HCT116 (cell line): ENCODE measurements around the gene SLC12A3. TPM values are rescaled to one million over a fixed set of nuclear protein-coding genes. Genes with fewer than 3 reads are reported as not detected.
"Not testable (repeated sequence)": the region's sequence is repeated elsewhere in the genome, so short reads cannot be mapped to it uniquely, and the experiment has no call there.

ENCODE experiments used
- ATAC-seq: fragments of 200-7000 bp; cut with Tn5 transposase; 2 replicates; pipeline ENCODE4 v1.9.1; 2020; ENCODE audit warnings: mild to moderate bottlenecking, moderate library complexity
- BruUV-seq: library from RNA; stranded (reverse); fragments of 400-500 nt; replicated peaks from 2 replicates; lab custom pipeline; 2021; lab: Mats Ljungman, UMichigan
- CTCF ChIA-PET: fragments of 300-600 bp; sonication (Branson Sonifier 250); formaldehyde crosslinking; loops from one replicate; lab custom pipeline; 2021; ENCODE audit warnings: antibody characterized with exemption; lab: Charles Lee
- POLR2A ChIA-PET: fragments of 300-600, 350-600 bp; sonication (Branson Sonifier 250); formaldehyde crosslinking; loops from one replicate; lab custom pipeline; 2021; ENCODE audit warnings: antibody characterized with exemption; lab: Charles Lee
- RAD21 ChIA-PET, 2 experiments: fragments of 300-600 bp; sonication (Branson Sonifier 250); formaldehyde crosslinking; loops; one replicate each; lab custom pipeline; 2023; ENCODE audit warnings: low total read pairs in 2 of 2; ENCODE audit not compliant: uncharacterized antibody in 2 of 2, unreplicated experiment in 2 of 2, low non-redundant PET in 1 of 2; lab: Charles Lee
- DNase-seq: peaks from one replicate; pipeline ENCODE4 v3.0.0-alpha.2; 2010; ENCODE audit warnings: low read depth, low spot score
- H2AFZ ChIP-seq: fragments of 200-600 bp; shearing (Covaris generic), sonication (generic); 2 replicates; pipeline ENCODE4 v1.6.1; 2017; ENCODE audit warnings: low read depth, mixed run types, mixed read lengths, antibody characterized with exemption, low read length; ENCODE audit not compliant: poor library complexity, severe bottlenecking
- H3K27ac ChIP-seq: 2 replicates; pipeline ENCODE4 v1.5.1; 2012; ENCODE audit warnings: low read depth, low read length
- H3K27me3 ChIP-seq: fragments of 200-600 bp; sonication (generic); 2 replicates; pipeline ENCODE4 v1.6.1; 2016; ENCODE audit warnings: mixed run types, low read length, mixed read lengths; ENCODE audit not compliant: insufficient read depth
- H3K36me3 ChIP-seq, 2 experiments: fragments of 200-500 bp in 1 of 2; fragments of 200-600 bp in 1 of 2; sonication (Bioruptor generic) in 1 of 2; sonication (generic) in 1 of 2; 2 replicates each; pipeline versions ENCODE4 v1.5.1 to v1.6.1; 2014 to 2016; ENCODE audit warnings: low read length in 2 of 2, inconsistent platforms in 1 of 2, mixed read lengths in 1 of 2, mixed run types in 1 of 2; ENCODE audit not compliant: insufficient read depth in 2 of 2, control insufficient read depth in 1 of 2
- H3K4me1 ChIP-seq, 2 experiments: fragments of 200-600 bp in 1 of 2; sonication (generic) in 1 of 2; 2 replicates each; pipeline versions ENCODE4 v1.5.1 to v1.6.1; 2012 to 2017; ENCODE audit warnings: low read length in 2 of 2, inconsistent platforms in 1 of 2, mild to moderate bottlenecking in 1 of 2, mixed read lengths in 1 of 2, mixed run types in 1 of 2, moderate library complexity in 1 of 2; ENCODE audit not compliant: insufficient read depth in 2 of 2, control insufficient read depth in 1 of 2
- H3K4me2 ChIP-seq: fragments of 200-600 bp; sonication (generic); 2 replicates; pipeline ENCODE4 v1.6.1; 2017; ENCODE audit warnings: mixed run types, low read length, mixed read lengths
- H3K4me3 ChIP-seq, 2 experiments: fragments of 200-600 bp in 1 of 2; sonication (generic) in 1 of 2; replicated peaks in 1 of 2; 2 replicates each; pipeline ENCODE4 v1.5.1; 2011 to 2016; ENCODE audit warnings: low read length in 2 of 2, control low read depth in 1 of 2, low read depth in 1 of 2, mild to moderate bottlenecking in 1 of 2, mixed read lengths in 1 of 2, mixed run types in 1 of 2
- H3K79me2 ChIP-seq: fragments of 200-600 bp; sonication (generic); 2 replicates; pipeline ENCODE4 v1.6.1; 2017; ENCODE audit warnings: mild to moderate bottlenecking, mixed run types, low read length, moderate library complexity, mixed read lengths; ENCODE audit not compliant: insufficient read depth
- H3K9ac ChIP-seq: fragments of 200-600 bp; sonication (generic); 2 replicates; pipeline ENCODE4 v1.6.1; 2016; ENCODE audit warnings: low read length, mixed read lengths
- H3K9me2 ChIP-seq: fragments of 200-600 bp; sonication (generic), shearing (Covaris generic); 2 replicates; pipeline ENCODE4 v1.6.1; 2017; ENCODE audit warnings: mixed run types, mild to moderate bottlenecking, moderate library complexity; ENCODE audit not compliant: insufficient read depth
- H3K9me3 ChIP-seq, 2 experiments: fragments of 200-500 bp in 1 of 2; fragments of 200-600 bp in 1 of 2; sonication (Bioruptor generic) in 1 of 2; sonication (generic) in 1 of 2; 2 replicates each; pipeline ENCODE4 v1.6.1; 2014 to 2017; ENCODE audit warnings: low read length in 2 of 2, mixed read lengths in 2 of 2, inconsistent platforms in 1 of 2, low read depth in 1 of 2, mild to moderate bottlenecking in 1 of 2, mixed run types in 1 of 2, moderate library complexity in 1 of 2; ENCODE audit not compliant: control insufficient read depth in 1 of 2, insufficient read depth in 1 of 2
- H4K20me1 ChIP-seq: fragments of 200-600 bp; sonication (generic), shearing (Covaris generic); 2 replicates; pipeline ENCODE4 v1.6.1; 2017; ENCODE audit warnings: mixed run types, mild to moderate bottlenecking, moderate library complexity; ENCODE audit not compliant: insufficient read depth
- JUND ChIP-seq: IDR thresholded peaks from 2 replicates; pipeline ENCODE4 v1.6.1; 2012
- POLR2AphosphoS5 ChIP-seq: IDR thresholded peaks from 2 replicates; pipeline ENCODE4 v1.6.1; 2011; ENCODE audit warnings: mild to moderate bottlenecking, low read depth, low read length, moderate library complexity
- YY1 ChIP-seq: IDR thresholded peaks from 2 replicates; pipeline ENCODE4 v1.6.1; 2011; ENCODE audit warnings: low read length, low read depth, moderate library complexity, mild to moderate bottlenecking; ENCODE audit not compliant: insufficient replicate concordance; ENCODE audit errors: extremely low read depth
- intact Hi-C: fragments of 100-400 bp; cut with micrococcal nuclease; formaldehyde crosslinking; loops from 2 replicates; pipeline ENCODE4 v1.10.0; 2022
- total RNA-seq: library from RNA; stranded (reverse); gene quantifications from one replicate; pipeline ENCODE4 v1.2.1, GENCODE V29; 2021; ENCODE audit not compliant: unreplicated experiment

The SLC12A3 gene
- total RNA-seq, 1 experiment from 2014 or later: not detected

- peaks cover 7 to 20% of the 10 kb centered on the region in 2 experiments; a peak in 3 of 4 replicates for H3K4me1 ChIP-seq
- ATAC-seq, DNase-seq, H3K4me2 ChIP-seq, H3K4me3 ChIP-seq, H3K27me3 ChIP-seq, H3K27ac ChIP-seq, H3K9ac ChIP-seq, BruUV-seq, H3K9me2 ChIP-seq, RAD21 ChIA-PET, H3K9me3 ChIP-seq, H2AFZ ChIP-seq: not testable (repeated sequence)
- intact Hi-C loops: loop anchor here (10.0 kb wide), 1 partner anchor 360 kb away; no protein-coding TSS in a partner anchor
- peaks cover 36 to 48% of the 10 kb centered on the region in 2 experiments for H3K36me3 ChIP-seq
- H4K20me1 ChIP-seq: peaks cover 10% of the 10 kb centered on the region; the same call in 1 of the 2 replicates
- ChIA-PET CTCF (interaction anchor here (0.7 kb wide), 1 partner anchor 157 kb away, joined by 4 read pairs; no protein-coding TSS in a partner anchor), POLR2A (interaction anchor here (0.7 to 1.6 kb wide), 2 partner anchors 41 to 108 kb away, joined by 3 to 4 read pairs; no protein-coding TSS in a partner anchor)
- peaks cover 53% of the 10 kb centered on the region for H3K79me2 ChIP-seq
Measured at GRCh38 chr16:56934599-56935145, 69.7 kb downstream of the SLC12A3 start.

- H3K79me2 ChIP-seq: peaks cover 53% of the 10 kb centered on the region
- no peak overlapping the region for H3K27ac ChIP-seq
- peaks cover 10% of the 10 kb centered on the region; the same call in 1 of the 2 replicates for H4K20me1 ChIP-seq
- peaks cover 41 to 53% of the 10 kb centered on the region in 2 experiments for H3K36me3 ChIP-seq
- no TSS peak for BruUV-seq
- POLR2A ChIA-PET: interaction anchor here (0.7 kb wide), 1 partner anchor 109 kb away, joined by 3 read pairs; no protein-coding TSS in a partner anchor
- no peak overlapping the region for H2AFZ ChIP-seq
- TF ChIP-seq POLR2AphosphoS5: no peak
- TF ChIP-seq JUND: no peak
- TF ChIP-seq YY1: no peak
- TF ChIP-seq, all 23 proteins: peak for 0
- no peak for ATAC-seq
- CTCF ChIA-PET: no interaction called here
- Histone ChIP-seq H3K9ac (no peak overlapping the region), H3K4me2 (no peak overlapping the region), H3K27me3 (no peaks in the 10 kb centered on the region), H3K9me3 (no peaks in the 10 kb centered on the region), H3K4me1 (peaks cover 7 to 20% of the 10 kb centered on the region in 2 experiments; a peak in 3 of 4 replicates), H3K9me2 (no peaks in the 10 kb centered on the region), H3K4me3 (no peak overlapping the region)
- DNase-seq: no peak
- intact Hi-C loops: loop anchor here (10.0 kb wide), 1 partner anchor 360 kb away; no protein-coding TSS in a partner anchor
- RAD21 ChIA-PET: no interaction called here
Measured at GRCh38 chr16:56935201-56935600, 70.2 kb downstream of the SLC12A3 start.
